Astrocyte (in vitro differentiated cells and primary cell): Measurements from ENCODE around the gene PACRG. TPM values are rescaled to one million over a fixed set of nuclear protein-coding genes. Genes with fewer than 3 reads are reported as not detected.

Experiments used
- DNase-seq: peaks from one replicate; pipeline ENCODE4 v3.0.0-alpha.2; 2010; ENCODE audit warnings: low read depth
- FAIRE-seq: peaks from 2 replicates; lab custom pipeline; 2011; peaks lifted over from hg19 to GRCh38; lab: Jason Lieb, UNC
- H2AFZ ChIP-seq: 2 replicates; pipeline ENCODE4 v1.6.0; 2012; ENCODE audit warnings: low read depth, low read length, inconsistent platforms
- H3K27ac ChIP-seq: 2 replicates; pipeline ENCODE4 v1.5.1; 2011; ENCODE audit warnings: low read depth, low read length, inconsistent platforms
- H3K27me3 ChIP-seq: 2 replicates; pipeline ENCODE4 v1.6.0; 2011; ENCODE audit warnings: low read length, inconsistent platforms; ENCODE audit not compliant: insufficient read depth
- H3K36me3 ChIP-seq: 2 replicates; pipeline ENCODE4 v1.5.1; 2011; ENCODE audit warnings: low read length, inconsistent platforms; ENCODE audit not compliant: insufficient read depth
- H3K4me1 ChIP-seq: 2 replicates; pipeline ENCODE4 v1.5.1; 2011; ENCODE audit warnings: low read length, inconsistent platforms; ENCODE audit not compliant: insufficient read depth
- H3K4me2 ChIP-seq: 2 replicates; pipeline ENCODE4 v1.6.0; 2012; ENCODE audit warnings: low read length, inconsistent platforms
- H3K4me3 ChIP-seq: 2 replicates; pipeline ENCODE4 v1.5.1; 2011; ENCODE audit warnings: low read depth, mild to moderate bottlenecking, low read length, inconsistent platforms; ENCODE audit not compliant: insufficient read depth
- H3K79me2 ChIP-seq: 2 replicates; pipeline ENCODE4 v1.6.0; 2012; ENCODE audit warnings: mild to moderate bottlenecking, low read length, inconsistent platforms; ENCODE audit not compliant: insufficient read depth
- H3K9ac ChIP-seq: 2 replicates; pipeline ENCODE4 v1.6.0; 2012; ENCODE audit warnings: mild to moderate bottlenecking, low read length, inconsistent platforms
- H3K9me3 ChIP-seq: 2 replicates; pipeline ENCODE4 v1.5.1; 2012; ENCODE audit warnings: low read depth, mild to moderate bottlenecking, low read length, inconsistent platforms; ENCODE audit not compliant: insufficient read depth
- H4K20me1 ChIP-seq: 2 replicates; pipeline ENCODE4 v1.6.0; 2012; ENCODE audit warnings: low read length, inconsistent platforms; ENCODE audit not compliant: insufficient read depth
- H3K27ac Mint-ChIP-seq: one replicate; pipeline ENCODE4 v1.8.0; 2021; ENCODE audit warnings: mild to moderate bottlenecking, mixed read lengths; ENCODE audit not compliant: unreplicated experiment
- H3K27me3 Mint-ChIP-seq: one replicate; pipeline ENCODE4 v1.8.0; 2021; ENCODE audit warnings: low read depth, mixed read lengths; ENCODE audit not compliant: unreplicated experiment
- H3K36me3 Mint-ChIP-seq: one replicate; pipeline ENCODE4 v1.8.0; 2021; ENCODE audit warnings: low read depth, mixed read lengths; ENCODE audit not compliant: unreplicated experiment
- H3K4me1 Mint-ChIP-seq: one replicate; pipeline ENCODE4 v1.8.0; 2021; ENCODE audit warnings: low read depth, mixed read lengths; ENCODE audit not compliant: unreplicated experiment
- H3K4me3 Mint-ChIP-seq: one replicate; pipeline ENCODE4 v1.8.0; 2021; ENCODE audit warnings: mild to moderate bottlenecking, moderate library complexity, mixed read lengths; ENCODE audit not compliant: unreplicated experiment
- H3K9me3 Mint-ChIP-seq: one replicate; pipeline ENCODE4 v1.8.0; 2021; ENCODE audit warnings: mild to moderate bottlenecking, mixed read lengths; ENCODE audit not compliant: unreplicated experiment
- CTCF ChIP-seq: IDR thresholded peaks from 2 replicates; pipeline ENCODE4 v1.5.1; 2011; ENCODE audit warnings: low read depth, mild to moderate bottlenecking, inconsistent platforms, low read length, moderate library complexity; ENCODE audit not compliant: insufficient read depth
- EZH2 ChIP-seq: IDR thresholded peaks from 2 replicates; pipeline ENCODE4 v1.6.1; 2012; ENCODE audit warnings: mild to moderate bottlenecking, low read length, inconsistent platforms; ENCODE audit not compliant: insufficient read depth
- total RNA-seq: library from RNA; stranded (reverse); gene quantifications from 2 replicates; pipeline ENCODE4 v1.2.1, GENCODE V29; 2021

Gene PACRG
- total RNA-seq, 1 donor from 2014 or later, result not detected

- Histone ChIP-seq H4K20me1 (no peaks in the 10 kb centered on the region), H3K27ac (no peak overlapping the region), H3K4me1 (no peaks in the 10 kb centered on the region), H3K9ac (no peak overlapping the region), H3K4me3 (no peak overlapping the region), H3K79me2 (no peaks in the 10 kb centered on the region), H2AFZ (no peak overlapping the region), H3K4me2 (no peak overlapping the region), H3K27me3 (peaks cover 7% of the 10 kb centered on the region), H3K36me3 (no peaks in the 10 kb centered on the region), H3K9me3 (no peaks in the 10 kb centered on the region)
- peaks cover 1% of the 10 kb centered on the region for H3K9me3 Mint-ChIP-seq
- no peak overlapping the region for H3K27ac Mint-ChIP-seq
- DNase-seq (no peak), FAIRE-seq (no peak)
- H3K27me3 Mint-ChIP-seq, result no peaks in the 10 kb centered on the region
- TF ChIP-seq CTCF (no peak), EZH2 (no peak)
- H3K36me3 Mint-ChIP-seq, result no peaks in the 10 kb centered on the region
- H3K4me1 Mint-ChIP-seq, result no peaks in the 10 kb centered on the region
- H3K4me3 Mint-ChIP-seq, result no peak overlapping the region
Observed at GRCh38 chr6:163232649-163233048, 504.9 kb downstream of the PACRG start.

DNA sequence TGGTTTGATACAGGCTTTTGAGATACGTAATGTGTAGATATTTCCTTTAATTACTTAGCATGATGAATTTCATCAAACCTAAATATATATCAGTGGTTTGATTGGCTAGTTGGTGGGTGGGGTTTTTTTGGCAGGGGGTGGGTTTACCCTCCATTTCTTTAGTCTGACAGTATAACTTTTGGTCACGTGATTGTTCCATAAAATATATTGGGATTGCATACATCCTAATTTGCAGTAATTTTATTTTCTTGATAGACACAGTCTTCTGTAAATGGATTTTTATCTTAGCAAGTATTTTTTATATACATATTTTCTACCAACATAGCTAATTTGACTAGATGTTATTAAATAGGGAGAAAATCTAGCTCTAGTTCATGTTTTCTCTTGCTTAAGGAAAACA is 509.3 kb downstream of the PACRG start:
- Mint-ChIP-seq H3K4me1 (no peaks in the 10 kb centered on the region), H3K9me3 (no peaks in the 10 kb centered on the region), H3K4me3 (no peak overlapping the region), H3K27ac (no peak overlapping the region), H3K36me3 (no peaks in the 10 kb centered on the region), H3K27me3 (no peaks in the 10 kb centered on the region)
- H4K20me1 ChIP-seq, result no peaks in the 10 kb centered on the region
- H3K79me2 ChIP-seq, result no peaks in the 10 kb centered on the region
- H3K4me1 ChIP-seq, result no peaks in the 10 kb centered on the region
- no peak overlapping the region for H3K4me3 ChIP-seq
- no peak overlapping the region for H3K27ac ChIP-seq
- DNase-seq (no peak), FAIRE-seq (no peak)
- no peak overlapping the region for H3K9ac ChIP-seq
- no peaks in the 10 kb centered on the region for H3K9me3 ChIP-seq
- TF ChIP-seq CTCF (no peak), EZH2 (no peak)
- no peak overlapping the region for H2AFZ ChIP-seq
- no peak overlapping the region for H3K4me2 ChIP-seq
- no peaks in the 10 kb centered on the region for H3K36me3 ChIP-seq
- H3K27me3 ChIP-seq, result peaks cover 2% of the 10 kb centered on the region

DNA sequence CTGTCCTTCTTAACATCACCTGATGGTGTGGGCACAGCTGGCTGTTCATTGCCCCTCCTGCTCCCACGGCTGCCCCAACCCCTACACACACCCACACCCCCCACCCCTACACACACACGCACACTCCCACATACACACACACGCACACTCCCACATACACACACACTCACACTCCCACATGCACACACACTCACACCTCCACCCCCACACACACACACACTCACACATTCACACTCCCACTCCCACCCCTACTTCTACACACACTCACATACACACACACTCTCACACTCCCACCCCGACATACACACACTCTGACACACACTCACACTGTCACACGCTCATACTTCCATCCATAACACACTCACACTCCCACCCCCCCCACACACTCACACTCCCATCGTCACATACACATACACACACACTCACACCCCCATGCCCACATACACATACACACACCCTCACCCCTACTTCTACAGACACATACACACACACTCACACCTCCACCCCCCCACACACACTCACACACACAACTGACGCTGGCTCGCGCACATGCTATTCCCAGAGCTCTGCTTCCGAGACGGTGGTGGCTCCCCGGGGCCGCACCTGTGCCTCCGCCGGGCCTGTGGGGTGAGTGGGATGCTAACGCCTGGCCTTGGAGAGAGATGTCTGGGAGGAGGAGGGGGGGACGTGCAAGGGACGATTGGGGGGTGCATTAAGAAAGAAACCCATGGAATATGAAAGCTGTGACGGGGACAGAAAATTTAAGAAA is 512.0 kb downstream of the PACRG start:
- H4K20me1 ChIP-seq, result no peaks in the 10 kb centered on the region
- no peaks in the 10 kb centered on the region for H3K36me3 Mint-ChIP-seq
- H3K9ac ChIP-seq, result no peak overlapping the region
- TF ChIP-seq CTCF (no peak), EZH2 (no peak)
- no peak overlapping the region for H3K27ac Mint-ChIP-seq
- H3K4me3 ChIP-seq, result no peak overlapping the region
- FAIRE-seq (no peak), DNase-seq (no peak)
- H3K79me2 ChIP-seq, result no peaks in the 10 kb centered on the region
- H3K9me3 Mint-ChIP-seq, result no peaks in the 10 kb centered on the region
- H3K36me3 ChIP-seq, result no peaks in the 10 kb centered on the region
- H3K4me1 Mint-ChIP-seq, result no peaks in the 10 kb centered on the region
- no peaks in the 10 kb centered on the region for H3K27me3 ChIP-seq
- no peak overlapping the region for H2AFZ ChIP-seq
- peaks cover 2% of the 10 kb centered on the region for H3K4me1 ChIP-seq
- no peak overlapping the region for H3K4me3 Mint-ChIP-seq
- no peaks in the 10 kb centered on the region for H3K9me3 ChIP-seq
- no peak overlapping the region for H3K4me2 ChIP-seq
- no peak overlapping the region for H3K27ac ChIP-seq
- H3K27me3 Mint-ChIP-seq, result no peaks in the 10 kb centered on the region
